OCI-LY1 (cell line): ENCODE measurements around the gene EMSY.

Experiments used
- CTCF ChIP-seq: fragments of 200-600 bp; sonication (generic), shearing (Covaris generic); IDR thresholded peaks from 2 replicates; pipeline ENCODE4 v1.5.1; 2017; ENCODE audit warnings: mild to moderate bottlenecking, antibody characterized with exemption, low read length, moderate library complexity, mixed read lengths
- EZH2 ChIP-seq: fragments of 200-600 bp; sonication (generic), shearing (Covaris generic); IDR thresholded peaks from 2 replicates; pipeline ENCODE4 v1.8.0; 2017; ENCODE audit warnings: borderline replicate concordance, mixed run types, mild to moderate bottlenecking, antibody characterized with exemption, low read length, moderate library complexity, mixed read lengths

GRCh38 chr11:76459846-76460245 lies 15.0 kb downstream of the EMSY start:
- TF ChIP-seq CTCF (no peak), EZH2 (no peak)
